ENCODE measurements around the gene SLC25A1. TPM values are rescaled to one million over a fixed set of nuclear protein-coding genes. Genes with fewer than 3 reads are reported as not detected.

Gene SLC25A1
- total and polyA plus RNA-seq, 2 experiments from 2014 or later: 187 to 422 TPM

GRCh38 chr22:19143212-19143611 lies 35.3 kb downstream of the SLC25A1 start:
- no peaks in the 10 kb centered on the region for H3K9me3 ChIP-seq (ENCODE audit: low read depth)
- H4K20me1 ChIP-seq (ENCODE audit: insufficient read depth, poor library complexity, severe bottlenecking): no peaks in the 10 kb centered on the region
- H3K27me3 ChIP-seq: peaks cover 22% of the 10 kb centered on the region
- no peaks in the 10 kb centered on the region for H3K4me1 ChIP-seq (ENCODE audit: insufficient read depth)
- peak overlapping the region; percentile 85 for H3K4me2 ChIP-seq
- H2AFZ ChIP-seq: no peak overlapping the region
- H3K36me3 ChIP-seq (replicated peaks; ENCODE audit: insufficient read depth, low read depth): no peaks in the 10 kb centered on the region
- no peaks in the 10 kb centered on the region for H3K9me2 ChIP-seq (replicated peaks; ENCODE audit: insufficient read depth)
- H3K79me2 ChIP-seq: peaks cover 12% of the 10 kb centered on the region
- 96% methylated on average over 5 of the region's 5 CpGs for WGBS (ENCODE audit: low lambda C conversion rate, missing lambda C conversion rate)
- no peak for DNase-seq (ENCODE audit: low spot score)
- TF ChIP-seq, protein P1, sequence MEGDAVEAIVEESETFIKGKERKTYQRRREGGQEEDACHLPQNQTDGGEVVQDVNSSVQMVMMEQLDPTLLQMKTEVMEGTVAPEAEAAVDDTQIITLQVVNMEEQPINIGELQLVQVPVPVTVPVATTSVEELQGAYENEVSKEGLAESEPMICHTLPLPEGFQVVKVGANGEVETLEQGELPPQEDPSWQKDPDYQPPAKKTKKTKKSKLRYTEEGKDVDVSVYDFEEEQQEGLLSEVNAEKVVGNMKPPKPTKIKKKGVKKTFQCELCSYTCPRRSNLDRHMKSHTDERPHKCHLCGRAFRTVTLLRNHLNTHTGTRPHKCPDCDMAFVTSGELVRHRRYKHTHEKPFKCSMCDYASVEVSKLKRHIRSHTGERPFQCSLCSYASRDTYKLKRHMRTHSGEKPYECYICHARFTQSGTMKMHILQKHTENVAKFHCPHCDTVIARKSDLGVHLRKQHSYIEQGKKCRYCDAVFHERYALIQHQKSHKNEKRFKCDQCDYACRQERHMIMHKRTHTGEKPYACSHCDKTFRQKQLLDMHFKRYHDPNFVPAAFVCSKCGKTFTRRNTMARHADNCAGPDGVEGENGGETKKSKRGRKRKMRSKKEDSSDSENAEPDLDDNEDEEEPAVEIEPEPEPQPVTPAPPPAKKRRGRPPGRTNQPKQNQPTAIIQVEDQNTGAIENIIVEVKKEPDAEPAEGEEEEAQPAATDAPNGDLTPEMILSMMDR (IDR thresholded peaks at IDR 0.05; ENCODE audit: poor library complexity): no peak
- TF ChIP-seq EZH2phosphoT487 (IDR thresholded peaks at IDR 0.05; ENCODE audit: low read depth, severe bottlenecking, unreplicated experiment) (no peak), EZH2 (IDR thresholded peaks at IDR 0.05; ENCODE audit: borderline replicate concordance) (no peak)
- no peak overlapping the region for H3K4me3 ChIP-seq
- no peak overlapping the region for H3K27ac ChIP-seq

GRCh38 chr22:19142394-19142793 lies 36.1 kb downstream of the SLC25A1 start:
- peak; percentile 2 for DNase-seq (ENCODE audit: low spot score)
- no peak for TF ChIP-seq EZH2phosphoT487 (IDR thresholded peaks at IDR 0.05; ENCODE audit: low read depth, severe bottlenecking, unreplicated experiment)
- TF ChIP-seq EZH2 (IDR thresholded peaks at IDR 0.05; ENCODE audit: borderline replicate concordance): no peak
- TF ChIP-seq, protein P1 (IDR thresholded peaks at IDR 0.05; ENCODE audit: poor library complexity): no peak
- Histone ChIP-seq H3K9me3 (ENCODE audit: low read depth) (no peaks in the 10 kb centered on the region), H3K36me3 (replicated peaks; ENCODE audit: insufficient read depth, low read depth) (no peaks in the 10 kb centered on the region), H3K4me2 (no peak overlapping the region), H2AFZ (no peak overlapping the region), H3K27ac (no peak overlapping the region), H3K9me2 (replicated peaks; ENCODE audit: insufficient read depth) (no peaks in the 10 kb centered on the region), H3K4me1 (ENCODE audit: insufficient read depth) (no peaks in the 10 kb centered on the region), H4K20me1 (ENCODE audit: insufficient read depth, poor library complexity, severe bottlenecking) (no peaks in the 10 kb centered on the region), H3K79me2 (peaks cover 12% of the 10 kb centered on the region), H3K4me3 (no peak overlapping the region), H3K27me3 (peaks cover 13% of the 10 kb centered on the region)
- 96% methylated on average over 9 of the region's 9 CpGs for WGBS (ENCODE audit: low lambda C conversion rate, missing lambda C conversion rate)

DNA sequence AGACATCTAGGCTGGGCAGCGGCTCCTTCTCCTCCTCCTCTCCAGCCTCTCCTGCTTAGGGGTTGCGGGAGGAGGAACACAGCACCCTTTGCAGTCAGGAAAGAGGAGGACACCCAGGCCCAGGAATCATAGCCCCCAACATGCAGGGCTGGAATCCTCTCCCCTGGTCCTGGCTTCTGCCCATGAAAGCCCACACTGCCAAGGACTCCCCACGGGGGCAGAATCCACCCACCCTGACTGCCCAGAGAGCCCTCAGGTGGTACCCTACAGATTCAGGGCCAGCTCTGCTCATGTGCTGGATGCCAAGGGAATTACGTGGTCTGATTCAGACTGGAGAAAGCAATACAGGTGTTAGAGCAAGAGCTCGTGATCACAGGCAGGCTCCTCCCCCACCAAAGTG lies 38.6 kb downstream of the SLC25A1 start:
- Histone ChIP-seq H3K79me2 (peaks cover 12% of the 10 kb centered on the region), H3K4me2 (no peak overlapping the region), H3K27ac (no peak overlapping the region), H3K36me3 (replicated peaks; ENCODE audit: insufficient read depth, low read depth) (no peaks in the 10 kb centered on the region), H3K9me3 (ENCODE audit: low read depth) (no peaks in the 10 kb centered on the region), H2AFZ (no peak overlapping the region), H4K20me1 (ENCODE audit: insufficient read depth, poor library complexity, severe bottlenecking) (no peaks in the 10 kb centered on the region), H3K9me2 (replicated peaks; ENCODE audit: insufficient read depth) (no peaks in the 10 kb centered on the region), H3K4me1 (ENCODE audit: insufficient read depth) (no peaks in the 10 kb centered on the region), H3K27me3 (no peaks in the 10 kb centered on the region), H3K4me3 (no peak overlapping the region)
- 97% methylated on average over 5 of the region's 5 CpGs for WGBS (ENCODE audit: low lambda C conversion rate, missing lambda C conversion rate)
- no peak for DNase-seq (ENCODE audit: low spot score)
- no peak for TF ChIP-seq EZH2 (IDR thresholded peaks at IDR 0.05; ENCODE audit: borderline replicate concordance)
- TF ChIP-seq, protein P1 (IDR thresholded peaks at IDR 0.05; ENCODE audit: poor library complexity): no peak
- TF ChIP-seq EZH2phosphoT487 (IDR thresholded peaks at IDR 0.05; ENCODE audit: low read depth, severe bottlenecking, unreplicated experiment): no peak

DNA sequence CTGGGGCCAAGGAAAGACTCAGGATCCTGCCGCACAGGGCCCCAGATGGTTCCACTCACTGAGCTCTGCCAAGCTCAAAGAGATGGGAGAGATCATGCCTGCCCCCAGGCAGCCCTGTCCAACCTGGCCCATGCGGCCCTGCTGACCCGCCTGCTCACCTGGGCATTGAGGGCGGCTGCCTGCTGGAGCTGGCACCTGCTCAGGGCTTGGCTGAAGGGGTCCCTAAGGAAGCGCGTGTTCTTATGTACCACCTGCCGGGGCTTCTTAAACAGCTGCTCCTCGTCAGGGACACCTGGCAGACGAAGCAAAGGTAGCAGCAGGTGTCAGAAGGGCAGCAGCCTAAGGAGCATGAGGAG lies 39.6 kb downstream of the SLC25A1 start:
- Histone ChIP-seq H2AFZ (no peak overlapping the region), H3K9me3 (ENCODE audit: low read depth) (no peaks in the 10 kb centered on the region), H3K4me3 (no peak overlapping the region), H3K4me2 (no peak overlapping the region), H3K27me3 (no peaks in the 10 kb centered on the region), H4K20me1 (ENCODE audit: insufficient read depth, poor library complexity, severe bottlenecking) (no peaks in the 10 kb centered on the region), H3K4me1 (ENCODE audit: insufficient read depth) (no peaks in the 10 kb centered on the region), H3K79me2 (peaks cover 10% of the 10 kb centered on the region), H3K9me2 (replicated peaks; ENCODE audit: insufficient read depth) (no peaks in the 10 kb centered on the region), H3K36me3 (replicated peaks; ENCODE audit: insufficient read depth, low read depth) (no peaks in the 10 kb centered on the region), H3K27ac (no peak overlapping the region)
- 97% methylated on average over 9 of the region's 9 CpGs for WGBS (ENCODE audit: low lambda C conversion rate, missing lambda C conversion rate)
- TF ChIP-seq, protein P1 (IDR thresholded peaks at IDR 0.05; ENCODE audit: poor library complexity): no peak
- TF ChIP-seq EZH2phosphoT487 (IDR thresholded peaks at IDR 0.05; ENCODE audit: low read depth, severe bottlenecking, unreplicated experiment) (no peak), EZH2 (IDR thresholded peaks at IDR 0.05; ENCODE audit: borderline replicate concordance) (no peak)
- no peak for DNase-seq (ENCODE audit: low spot score)
